ENCODE results near the gene PIGC.

Gene PIGC

GRCh38 chr1:172443666-172444453, at the start of gene PIGC:
TSS of gene PIGC (minus strand) at chr1:172444069. CDS start at chr1:172442622, 1,447 bp downstream.
- H3K4me3 ChIP-seq (ENCODE audit: low read depth, low read length), result peak within 1 kb of the TSS; percentile 81
- DNase-seq (ENCODE audit: low read depth), result peak; percentile 65
- TF ChIP-seq CTCF (IDR thresholded peaks at IDR 0.05; ENCODE audit: low read depth, low read length, missing control alignments), result peak; percentile 93

GRCh38 chr1:172492421-172492820, 48.6 kb upstream of the PIGC start:
- no peak for DNase-seq (ENCODE audit: low read depth)
- TF ChIP-seq CTCF (IDR thresholded peaks at IDR 0.05; ENCODE audit: low read depth, low read length, missing control alignments), result no peak
- H3K4me3 ChIP-seq (ENCODE audit: low read depth, low read length), result no peak overlapping the region

GRCh38 chr1:172489847-172490246, 46.0 kb upstream of the PIGC start:
- no peak overlapping the region for H3K4me3 ChIP-seq (ENCODE audit: low read depth, low read length)
- TF ChIP-seq CTCF (IDR thresholded peaks at IDR 0.05; ENCODE audit: low read depth, low read length, missing control alignments), result no peak
- DNase-seq (ENCODE audit: low read depth), result no peak

GRCh38 chr1:172488393-172488792, 44.5 kb upstream of the PIGC start:
- H3K4me3 ChIP-seq (ENCODE audit: low read depth, low read length), result no peak overlapping the region
- no peak for DNase-seq (ENCODE audit: low read depth)
- no peak for TF ChIP-seq CTCF (IDR thresholded peaks at IDR 0.05; ENCODE audit: low read depth, low read length, missing control alignments)

GRCh38 chr1:172487550-172487949, 43.7 kb upstream of the PIGC start:
- no peak overlapping the region for H3K4me3 ChIP-seq (ENCODE audit: low read depth, low read length)
- TF ChIP-seq CTCF (IDR thresholded peaks at IDR 0.05; ENCODE audit: low read depth, low read length, missing control alignments), result no peak
- DNase-seq (ENCODE audit: low read depth), result no peak

- DNase-seq (ENCODE audit: low read depth), result no peak
- no peak for TF ChIP-seq CTCF (IDR thresholded peaks at IDR 0.05; ENCODE audit: low read depth, low read length, missing control alignments)
- no peak overlapping the region for H3K4me3 ChIP-seq (ENCODE audit: low read depth, low read length)
These were observed 43.1 kb upstream of the PIGC start for GRCh38 chr1:172486805-172487454.

All from GM12864 (cell line).